Mucosa of stomach (tissue), 1 donor: Measurements from ENCODE around the gene ESYT2.

Experiments used
- H3K27me3 ChIP-seq: one replicate; pipeline ENCODE4 v1.7.0; 2013; ENCODE audit warnings: mild to moderate bottlenecking, low read length; ENCODE audit not compliant: control insufficient read depth, insufficient read depth
- H3K36me3 ChIP-seq: one replicate; pipeline ENCODE4 v1.7.0; 2013; ENCODE audit warnings: low read length; ENCODE audit not compliant: control insufficient read depth, insufficient read depth
- H3K4me1 ChIP-seq: one replicate; pipeline ENCODE4 v1.7.0; 2013; ENCODE audit warnings: mild to moderate bottlenecking, low read length; ENCODE audit not compliant: control insufficient read depth, insufficient read depth
- H3K4me3 ChIP-seq: one replicate; pipeline ENCODE4 v1.7.0; 2013; ENCODE audit warnings: low read length
- H3K9ac ChIP-seq: one replicate; pipeline ENCODE4 v1.7.0; 2013; ENCODE audit warnings: mild to moderate bottlenecking, low read length, moderate library complexity
- H3K9me3 ChIP-seq: one replicate; pipeline ENCODE4 v1.7.0; 2013; ENCODE audit warnings: mild to moderate bottlenecking, low read length, moderate library complexity; ENCODE audit not compliant: control insufficient read depth
- donor health status: Pancreatic carcinoma.

The ESYT2 gene

GRCh38 chr7:158804335-158804734, 25.0 kb downstream of the ESYT2 start:
- no peak overlapping the region for H3K4me3 ChIP-seq
- H3K27me3 ChIP-seq, result no peaks in the 10 kb centered on the region
- no peak overlapping the region for H3K9ac ChIP-seq
- H3K4me1 ChIP-seq, result peaks cover 19% of the 10 kb centered on the region
- H3K36me3 ChIP-seq, result no peaks in the 10 kb centered on the region
- H3K9me3 ChIP-seq, result no peaks in the 10 kb centered on the region

DNA sequence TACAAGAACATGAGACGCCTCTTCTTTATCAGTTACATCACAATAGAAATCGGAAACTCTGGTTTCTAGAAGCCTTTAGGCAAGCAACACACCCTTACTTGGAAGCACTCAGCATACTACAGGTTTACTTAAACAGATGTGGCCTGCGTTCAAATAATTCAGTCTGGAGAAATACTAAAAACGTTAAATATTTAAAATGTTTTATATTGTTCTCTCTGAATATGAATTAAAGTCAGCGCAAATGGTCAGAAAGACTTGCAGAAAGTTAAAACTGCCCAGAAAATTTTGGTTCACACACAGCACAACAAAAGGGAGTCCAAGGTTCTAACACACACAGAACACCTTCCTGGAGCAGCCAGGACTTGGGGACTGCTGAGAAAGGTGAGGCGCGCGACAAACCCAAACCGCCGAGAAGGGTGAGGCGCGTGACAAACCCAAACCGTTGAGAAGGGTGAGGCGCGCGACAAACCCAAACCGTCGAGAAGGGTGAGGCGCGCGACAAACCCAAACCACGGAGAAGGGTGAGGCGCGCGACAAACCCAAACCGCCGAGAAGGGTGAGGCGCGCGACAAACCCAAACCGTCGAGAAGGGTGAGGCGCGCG, 25.8 kb downstream of the ESYT2 start:
- H3K4me3 ChIP-seq, result no peak overlapping the region
- H3K9me3 ChIP-seq, result no peaks in the 10 kb centered on the region
- H3K36me3 ChIP-seq, result no peaks in the 10 kb centered on the region
- peaks cover 19% of the 10 kb centered on the region for H3K4me1 ChIP-seq
- no peaks in the 10 kb centered on the region for H3K27me3 ChIP-seq
- no peak overlapping the region for H3K9ac ChIP-seq

GRCh38 chr7:158802535-158803366, 26.6 kb downstream of the ESYT2 start:
- Histone ChIP-seq H3K27me3 (no peaks in the 10 kb centered on the region), H3K36me3 (no peaks in the 10 kb centered on the region), H3K4me3 (no peak overlapping the region), H3K9me3 (no peaks in the 10 kb centered on the region), H3K9ac (no peak overlapping the region), H3K4me1 (peaks cover 19% of the 10 kb centered on the region)

DNA sequence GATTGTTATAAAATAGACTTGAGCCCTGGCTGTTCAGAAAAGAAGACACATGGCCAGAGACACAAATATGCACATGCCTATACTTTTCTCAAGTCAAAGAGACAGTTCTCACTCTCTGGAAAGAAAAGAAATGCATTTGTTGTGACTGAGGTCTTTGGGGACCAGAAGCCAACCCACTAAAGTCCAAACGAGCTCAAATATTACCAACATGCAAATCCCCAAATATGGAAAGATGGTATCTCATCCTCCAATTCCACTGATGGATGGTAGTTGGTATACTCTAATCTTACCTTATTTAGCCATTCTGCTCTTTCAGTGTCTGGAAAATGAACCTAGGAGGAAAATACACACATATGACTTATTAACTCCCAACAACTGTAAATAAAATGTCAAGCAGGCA, 30.6 kb downstream of the ESYT2 start:
- Histone ChIP-seq H3K9ac (no peak overlapping the region), H3K9me3 (no peaks in the 10 kb centered on the region), H3K36me3 (no peaks in the 10 kb centered on the region), H3K4me3 (no peak overlapping the region), H3K27me3 (no peaks in the 10 kb centered on the region), H3K4me1 (peaks cover 19% of the 10 kb centered on the region)

DNA sequence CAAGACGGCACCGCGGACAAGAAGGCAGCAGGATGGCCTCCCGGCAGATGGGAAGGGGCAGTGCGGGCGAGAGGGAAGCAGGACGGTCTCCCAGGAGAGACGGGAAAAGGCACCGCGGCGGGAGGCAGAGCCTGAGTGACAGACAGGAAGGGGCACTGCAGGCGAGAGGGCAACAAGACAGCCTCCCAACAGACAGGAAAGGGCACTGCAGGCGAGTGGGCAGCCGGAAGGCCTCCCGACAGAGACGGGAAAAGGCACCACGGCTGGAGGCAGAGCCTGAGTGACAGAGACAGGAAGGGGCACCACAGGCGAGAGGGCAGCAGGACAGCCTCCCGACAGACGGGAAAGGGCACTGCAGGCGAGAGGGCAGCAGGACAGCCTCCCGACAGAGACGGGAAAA, 32.6 kb downstream of the ESYT2 start:
- H3K4me1 ChIP-seq, result peaks cover under 1% of the 10 kb centered on the region
- no peaks in the 10 kb centered on the region for H3K36me3 ChIP-seq
- H3K9ac ChIP-seq, result no peak overlapping the region
- no peaks in the 10 kb centered on the region for H3K27me3 ChIP-seq
- H3K4me3 ChIP-seq, result no peak overlapping the region
- no peaks in the 10 kb centered on the region for H3K9me3 ChIP-seq

- Histone ChIP-seq H3K9ac (no peak overlapping the region), H3K27me3 (no peaks in the 10 kb centered on the region), H3K36me3 (no peaks in the 10 kb centered on the region), H3K4me3 (no peak overlapping the region), H3K4me1 (no peaks in the 10 kb centered on the region), H3K9me3 (no peaks in the 10 kb centered on the region)
Measured at GRCh38 chr7:158795272-158795671, 34.0 kb downstream of the ESYT2 start.

DNA sequence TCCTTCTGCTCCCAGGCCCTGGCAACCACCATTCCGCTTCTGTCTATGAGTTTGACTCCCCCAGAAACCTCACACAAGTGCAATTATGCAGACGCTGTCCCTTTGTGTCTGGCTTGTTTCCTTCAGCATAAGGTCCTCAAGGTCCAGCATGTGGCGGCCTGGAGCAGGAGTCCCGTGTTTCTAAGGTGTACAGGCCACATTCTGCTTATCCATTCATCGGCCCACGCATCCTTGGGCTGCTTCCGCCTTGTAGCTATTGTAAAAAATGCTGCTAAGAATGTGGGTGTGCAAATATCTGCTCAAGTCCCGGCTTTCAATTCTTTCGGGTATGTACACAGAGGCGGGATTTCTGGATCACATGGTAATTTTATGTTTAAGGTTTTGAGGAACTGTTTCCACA, 38.2 kb downstream of the ESYT2 start:
- Histone ChIP-seq H3K27me3 (no peaks in the 10 kb centered on the region), H3K9ac (no peak overlapping the region), H3K36me3 (no peaks in the 10 kb centered on the region), H3K4me1 (no peaks in the 10 kb centered on the region), H3K4me3 (no peak overlapping the region), H3K9me3 (no peaks in the 10 kb centered on the region)

DNA sequence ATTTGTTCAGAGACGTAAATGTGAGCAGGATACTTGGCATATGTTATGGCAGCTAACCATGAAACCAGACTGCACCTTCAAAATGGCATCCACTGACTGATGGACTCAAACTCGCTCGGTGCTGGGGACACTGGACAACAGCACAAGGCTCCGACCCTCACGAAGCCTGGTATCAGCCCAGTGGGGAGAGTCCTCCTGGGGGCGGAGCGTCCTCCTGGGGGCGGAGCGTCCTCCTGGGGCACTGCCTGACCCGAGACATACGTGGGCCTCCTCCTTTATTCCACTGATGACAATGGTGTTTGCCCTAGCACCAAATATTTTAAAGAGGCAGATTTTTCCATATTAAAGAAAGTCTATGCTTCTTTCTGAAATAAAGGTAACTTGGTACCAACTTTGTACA, 39.5 kb downstream of the ESYT2 start:
- Histone ChIP-seq H3K36me3 (no peaks in the 10 kb centered on the region), H3K27me3 (no peaks in the 10 kb centered on the region)

GRCh38 chr7:158786898-158787297, 42.4 kb downstream of the ESYT2 start:
- Histone ChIP-seq H3K9me3 (no peaks in the 10 kb centered on the region), H3K4me1 (no peaks in the 10 kb centered on the region), H3K27me3 (no peaks in the 10 kb centered on the region), H3K4me3 (no peak overlapping the region), H3K9ac (no peak overlapping the region), H3K36me3 (no peaks in the 10 kb centered on the region)

More for the DNA sequence above, 39.5 kb downstream of the ESYT2 start:
- Histone ChIP-seq H3K4me3 (no peak overlapping the region), H3K9me3 (no peaks in the 10 kb centered on the region), H3K9ac (no peak overlapping the region), H3K4me1 (no peaks in the 10 kb centered on the region)

GRCh38 chr7:158784270-158784669, 45.0 kb downstream of the ESYT2 start:
- Histone ChIP-seq H3K4me1 (peaks cover 6% of the 10 kb centered on the region), H3K4me3 (no peak overlapping the region), H3K27me3 (no peaks in the 10 kb centered on the region), H3K9ac (no peak overlapping the region), H3K9me3 (no peaks in the 10 kb centered on the region), H3K36me3 (no peaks in the 10 kb centered on the region)

DNA sequence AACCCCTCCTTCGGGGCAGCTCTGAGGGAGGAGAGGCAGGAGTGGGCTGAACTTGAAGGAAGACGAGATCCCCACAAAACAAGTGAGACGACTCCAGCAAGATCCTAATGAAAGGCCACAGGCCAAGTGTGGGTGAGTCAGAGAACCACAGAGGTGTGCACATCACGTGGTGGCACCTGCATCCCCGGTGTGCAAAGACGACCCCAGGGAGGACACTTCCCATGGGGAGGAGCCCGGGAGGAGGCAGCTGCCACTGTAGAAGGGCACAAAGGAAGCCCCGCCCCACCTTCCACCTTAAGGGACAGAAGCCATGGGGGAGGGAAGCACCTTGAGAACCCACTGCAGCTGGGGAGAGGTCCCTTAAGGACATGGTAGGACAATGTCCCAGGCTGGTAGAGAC, 45.7 kb downstream of the ESYT2 start:
- H3K27me3 ChIP-seq, result no peaks in the 10 kb centered on the region
- peaks cover 6% of the 10 kb centered on the region for H3K4me1 ChIP-seq
- no peak overlapping the region for H3K4me3 ChIP-seq
- no peaks in the 10 kb centered on the region for H3K9me3 ChIP-seq
- no peaks in the 10 kb centered on the region for H3K36me3 ChIP-seq
- H3K9ac ChIP-seq, result no peak overlapping the region

DNA sequence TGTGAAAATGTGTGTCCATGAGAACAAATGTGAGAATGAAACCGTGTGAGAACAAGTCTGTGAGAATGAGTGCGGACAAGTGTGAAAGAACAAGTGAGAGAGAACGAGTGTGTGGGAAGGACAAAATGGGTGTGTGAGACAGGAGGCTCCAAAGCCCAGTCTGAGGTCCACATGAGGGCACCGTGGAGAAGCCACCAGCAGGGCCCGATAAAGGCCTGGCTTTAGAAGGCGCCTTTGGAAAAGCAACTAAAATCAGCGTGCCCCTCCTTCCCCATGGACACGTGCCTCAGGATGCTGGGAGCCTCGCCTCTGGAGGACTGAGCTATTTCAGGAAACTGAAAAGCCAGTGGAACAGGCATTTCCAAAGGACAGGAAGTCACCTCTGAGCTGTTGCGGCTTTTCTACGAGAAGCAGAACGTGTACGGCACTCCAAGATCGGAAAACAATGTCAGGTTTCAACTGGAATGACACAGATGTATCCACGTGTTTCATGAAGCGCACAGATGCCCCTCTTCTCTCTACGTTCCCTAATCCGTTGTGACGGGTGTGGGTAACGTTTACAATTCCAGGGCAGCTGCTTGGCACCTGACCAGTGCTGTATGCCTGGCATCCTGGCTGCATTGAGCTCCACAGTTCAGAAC, 46.4 kb downstream of the ESYT2 start:
- Histone ChIP-seq H3K4me1 (peaks cover 6% of the 10 kb centered on the region), H3K36me3 (no peaks in the 10 kb centered on the region), H3K9ac (no peak overlapping the region)

More for the DNA sequence above, 46.4 kb downstream of the ESYT2 start:
- Histone ChIP-seq H3K27me3 (no peaks in the 10 kb centered on the region), H3K9me3 (no peaks in the 10 kb centered on the region), H3K4me3 (no peak overlapping the region)
